ENCODE measurements around the gene B3GAT1.

Gene B3GAT1

GRCh38 chr11:134399996-134400395 lies 12.0 kb downstream of the B3GAT1 start:
- no peak overlapping the region for H3K9ac ChIP-seq (ENCODE audit: low read length)
- H3K36me3 ChIP-seq (replicated peaks; ENCODE audit: insufficient read depth, low read length): no peaks in the 10 kb centered on the region
- no peaks in the 10 kb centered on the region for H3K27me3 ChIP-seq (replicated peaks; ENCODE audit: insufficient read depth, low read length)
- H3K4me1 ChIP-seq (ENCODE audit: low read length): no peaks in the 10 kb centered on the region
- no peak overlapping the region for H3K27ac ChIP-seq (ENCODE audit: low read length)
- DNase-seq: no peak
- H3K79me2 ChIP-seq (ENCODE audit: low read length): no peaks in the 10 kb centered on the region
- no peaks in the 10 kb centered on the region for H3K9me2 ChIP-seq (replicated peaks; ENCODE audit: insufficient read depth, low read length)
- H3K4me2 ChIP-seq (ENCODE audit: low read depth, low read length): no peak overlapping the region
- H3K4me3 ChIP-seq (ENCODE audit: low read length): no peak overlapping the region
- no peaks in the 10 kb centered on the region for H3F3A ChIP-seq (ENCODE audit: insufficient read depth, low read length)
- no peaks in the 10 kb centered on the region for H4K20me1 ChIP-seq (ENCODE audit: insufficient read depth, low read length)
- no peak for TF ChIP-seq EZH2 (optimal IDR thresholded peaks at IDR 0.05; ENCODE audit: low read depth, low read length)
- TF ChIP-seq EZH2phosphoT487 (IDR thresholded peaks at IDR 0.05; ENCODE audit: low read length): no peak
- TF ChIP-seq CTCF (IDR thresholded peaks at IDR 0.05; ENCODE audit: low read length): no peak
- H3K9me3 ChIP-seq (replicated peaks; ENCODE audit: insufficient read depth, low read length): no peaks in the 10 kb centered on the region
- H2AFZ ChIP-seq (ENCODE audit: low read length): no peak overlapping the region

- Histone ChIP-seq H3K9me3 (replicated peaks; ENCODE audit: insufficient read depth, low read length) (no peaks in the 10 kb centered on the region), H2AFZ (ENCODE audit: low read length) (no peak overlapping the region), H3K27me3 (replicated peaks; ENCODE audit: insufficient read depth, low read length) (no peaks in the 10 kb centered on the region), H3K79me2 (ENCODE audit: low read length) (no peaks in the 10 kb centered on the region), H3K9me2 (replicated peaks; ENCODE audit: insufficient read depth, low read length) (no peaks in the 10 kb centered on the region), H4K20me1 (ENCODE audit: insufficient read depth, low read length) (no peaks in the 10 kb centered on the region), H3K4me1 (ENCODE audit: low read length) (no peaks in the 10 kb centered on the region), H3K4me3 (ENCODE audit: low read length) (no peak overlapping the region), H3F3A (ENCODE audit: insufficient read depth, low read length) (no peaks in the 10 kb centered on the region), H3K4me2 (ENCODE audit: low read depth, low read length) (no peak overlapping the region), H3K27ac (ENCODE audit: low read length) (no peak overlapping the region), H3K36me3 (replicated peaks; ENCODE audit: insufficient read depth, low read length) (no peaks in the 10 kb centered on the region), H3K9ac (ENCODE audit: low read length) (no peak overlapping the region)
- no peak for DNase-seq
- TF ChIP-seq EZH2phosphoT487 (IDR thresholded peaks at IDR 0.05; ENCODE audit: low read length): no peak
- no peak for TF ChIP-seq EZH2 (optimal IDR thresholded peaks at IDR 0.05; ENCODE audit: low read depth, low read length)
- no peak for TF ChIP-seq CTCF (IDR thresholded peaks at IDR 0.05; ENCODE audit: low read length)
Measured at GRCh38 chr11:134399293-134399654, 12.8 kb downstream of the B3GAT1 start.

GRCh38 chr11:134398644-134399292 lies 13.3 kb downstream of the B3GAT1 start:
- H3K4me1 ChIP-seq (ENCODE audit: low read length): no peaks in the 10 kb centered on the region
- no peak overlapping the region for H3K4me3 ChIP-seq (ENCODE audit: low read length)
- H3F3A ChIP-seq (ENCODE audit: insufficient read depth, low read length): no peaks in the 10 kb centered on the region
- H3K9me2 ChIP-seq (replicated peaks; ENCODE audit: insufficient read depth, low read length): no peaks in the 10 kb centered on the region
- DNase-seq: no peak
- no peaks in the 10 kb centered on the region for H4K20me1 ChIP-seq (ENCODE audit: insufficient read depth, low read length)
- no peaks in the 10 kb centered on the region for H3K36me3 ChIP-seq (replicated peaks; ENCODE audit: insufficient read depth, low read length)
- H2AFZ ChIP-seq (ENCODE audit: low read length): no peak overlapping the region
- H3K27ac ChIP-seq (ENCODE audit: low read length): no peak overlapping the region
- no peak overlapping the region for H3K9ac ChIP-seq (ENCODE audit: low read length)
- no peak overlapping the region for H3K4me2 ChIP-seq (ENCODE audit: low read depth, low read length)
- H3K79me2 ChIP-seq (ENCODE audit: low read length): no peaks in the 10 kb centered on the region
- no peaks in the 10 kb centered on the region for H3K9me3 ChIP-seq (replicated peaks; ENCODE audit: insufficient read depth, low read length)
- H3K27me3 ChIP-seq (replicated peaks; ENCODE audit: insufficient read depth, low read length): no peaks in the 10 kb centered on the region
- TF ChIP-seq CTCF (IDR thresholded peaks at IDR 0.05; ENCODE audit: low read length) (no peak), EZH2phosphoT487 (IDR thresholded peaks at IDR 0.05; ENCODE audit: low read length) (no peak), EZH2 (optimal IDR thresholded peaks at IDR 0.05; ENCODE audit: low read depth, low read length) (no peak)
